Brain microvascular endothelial cell (primary cell): ENCODE data around the gene PLCXD1.
"Not testable (repeated sequence)": the region's sequence is repeated elsewhere in the genome, so short reads cannot be mapped to it uniquely, and the experiment has no call there.

Experiments
- DNase-seq: peaks from one replicate; pipeline ENCODE4 v3.0.0-alpha.2; 2020
- H3K27ac ChIP-seq: fragments of 250-450 bp; sonication (Bioruptor Pico); 2 replicates; pipeline ENCODE4 v1.5.1; 2020; ENCODE audit warnings: mild to moderate bottlenecking, moderate library complexity
- H3K27me3 ChIP-seq: fragments of 250-450 bp; sonication (Bioruptor Pico); replicated peaks from 2 replicates; pipeline ENCODE4 v1.5.1; 2020; ENCODE audit warnings: mild to moderate bottlenecking
- H3K36me3 ChIP-seq: fragments of 250-450 bp; sonication (Bioruptor Pico); replicated peaks from 2 replicates; pipeline ENCODE4 v1.5.1; 2020; ENCODE audit warnings: mild to moderate bottlenecking
- H3K4me3 ChIP-seq: 2 replicates; pipeline ENCODE4 v1.5.1; 2011; ENCODE audit warnings: low read depth, mild to moderate bottlenecking, control low read depth, low read length, moderate library complexity
- in situ Hi-C: cut with HindIII; loops from 2 replicates; pipeline ENCODE4 v1.10.0; 2017; ENCODE audit warnings: low sequenced_read_pairs, low pct_ligation_motif_present
- TF ChIP-seq, protein P1 (sequence below): IDR thresholded peaks from 2 replicates; pipeline ENCODE4 v1.5.1; 2011; ENCODE audit warnings: low read depth, mild to moderate bottlenecking, moderate library complexity, low read length, control low read depth, inconsistent platforms; ENCODE audit errors: missing control alignments

The PLCXD1 gene

GRCh38 chrX:258291-259040 lies 22.7 kb upstream of the PLCXD1 start:
- in situ Hi-C loops = no loop called here
- TF ChIP-seq, protein P1, sequence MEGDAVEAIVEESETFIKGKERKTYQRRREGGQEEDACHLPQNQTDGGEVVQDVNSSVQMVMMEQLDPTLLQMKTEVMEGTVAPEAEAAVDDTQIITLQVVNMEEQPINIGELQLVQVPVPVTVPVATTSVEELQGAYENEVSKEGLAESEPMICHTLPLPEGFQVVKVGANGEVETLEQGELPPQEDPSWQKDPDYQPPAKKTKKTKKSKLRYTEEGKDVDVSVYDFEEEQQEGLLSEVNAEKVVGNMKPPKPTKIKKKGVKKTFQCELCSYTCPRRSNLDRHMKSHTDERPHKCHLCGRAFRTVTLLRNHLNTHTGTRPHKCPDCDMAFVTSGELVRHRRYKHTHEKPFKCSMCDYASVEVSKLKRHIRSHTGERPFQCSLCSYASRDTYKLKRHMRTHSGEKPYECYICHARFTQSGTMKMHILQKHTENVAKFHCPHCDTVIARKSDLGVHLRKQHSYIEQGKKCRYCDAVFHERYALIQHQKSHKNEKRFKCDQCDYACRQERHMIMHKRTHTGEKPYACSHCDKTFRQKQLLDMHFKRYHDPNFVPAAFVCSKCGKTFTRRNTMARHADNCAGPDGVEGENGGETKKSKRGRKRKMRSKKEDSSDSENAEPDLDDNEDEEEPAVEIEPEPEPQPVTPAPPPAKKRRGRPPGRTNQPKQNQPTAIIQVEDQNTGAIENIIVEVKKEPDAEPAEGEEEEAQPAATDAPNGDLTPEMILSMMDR = no peak
- Histone ChIP-seq H3K4me3 (no peak overlapping the region), H3K27ac (no peak overlapping the region), H3K36me3 (no peaks in the 10 kb centered on the region), H3K27me3 (no peaks in the 10 kb centered on the region)
- no peak for DNase-seq

DNA sequence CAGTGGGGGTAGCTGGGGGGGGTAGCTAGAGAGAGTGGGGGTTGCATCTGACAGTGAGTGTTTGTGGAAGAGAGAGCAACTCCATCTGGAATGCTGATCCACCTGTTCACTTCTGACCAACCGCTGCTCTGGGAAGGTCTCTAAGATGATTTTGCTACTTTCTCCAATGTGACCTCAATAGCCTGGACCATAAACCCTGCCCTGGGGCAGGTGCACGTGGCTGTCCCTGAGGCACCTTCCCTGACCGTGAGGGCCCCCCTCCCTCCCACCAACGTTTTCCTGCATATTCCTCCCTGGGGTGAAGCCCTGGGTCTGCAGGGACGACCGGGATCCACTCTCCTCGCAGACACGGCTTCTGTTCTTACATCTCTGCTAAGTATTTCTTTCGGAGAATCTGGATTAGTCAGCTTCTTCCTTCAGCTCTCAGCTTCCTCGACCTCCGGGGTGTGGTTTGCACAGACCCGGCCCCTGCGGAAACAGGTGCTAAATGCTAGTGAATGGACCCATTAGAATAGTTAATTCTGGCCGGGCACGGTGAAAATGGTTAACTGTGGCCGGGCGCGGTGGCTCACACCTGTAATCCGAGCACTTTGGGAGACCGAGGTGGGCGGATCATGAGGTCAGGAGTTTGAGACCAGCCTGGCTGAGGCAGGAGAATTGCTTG lies 21.4 kb upstream of the PLCXD1 start:
- TF ChIP-seq, protein P1 = no peak
- no peak overlapping the region for H3K4me3 ChIP-seq
- H3K36me3 ChIP-seq = no peaks in the 10 kb centered on the region
- H3K27ac ChIP-seq = no peak overlapping the region
- H3K27me3 ChIP-seq = no peaks in the 10 kb centered on the region
- no peak for DNase-seq
- in situ Hi-C loops = no loop called here

GRCh38 chrX:261167-261918 lies 19.8 kb upstream of the PLCXD1 start:
- H3K27me3 ChIP-seq = no peaks in the 10 kb centered on the region
- H3K36me3 ChIP-seq = no peaks in the 10 kb centered on the region
- in situ Hi-C loops = no loop called here
- H3K4me3 ChIP-seq = peak overlapping the region; percentile 1
- H3K27ac ChIP-seq = peak overlapping the region; percentile 46
- TF ChIP-seq, protein P1 = peak; percentile 22
- peak; percentile 68 for DNase-seq

GRCh38 chrX:261919-262352 lies 19.2 kb upstream of the PLCXD1 start:
- Histone ChIP-seq H3K27ac (peak overlapping the region; percentile 46), H3K36me3 (no peaks in the 10 kb centered on the region), H3K27me3 (no peaks in the 10 kb centered on the region), H3K4me3 (no peak overlapping the region)
- in situ Hi-C loops = no loop called here
- TF ChIP-seq, protein P1 = no peak
- no peak for DNase-seq

DNA sequence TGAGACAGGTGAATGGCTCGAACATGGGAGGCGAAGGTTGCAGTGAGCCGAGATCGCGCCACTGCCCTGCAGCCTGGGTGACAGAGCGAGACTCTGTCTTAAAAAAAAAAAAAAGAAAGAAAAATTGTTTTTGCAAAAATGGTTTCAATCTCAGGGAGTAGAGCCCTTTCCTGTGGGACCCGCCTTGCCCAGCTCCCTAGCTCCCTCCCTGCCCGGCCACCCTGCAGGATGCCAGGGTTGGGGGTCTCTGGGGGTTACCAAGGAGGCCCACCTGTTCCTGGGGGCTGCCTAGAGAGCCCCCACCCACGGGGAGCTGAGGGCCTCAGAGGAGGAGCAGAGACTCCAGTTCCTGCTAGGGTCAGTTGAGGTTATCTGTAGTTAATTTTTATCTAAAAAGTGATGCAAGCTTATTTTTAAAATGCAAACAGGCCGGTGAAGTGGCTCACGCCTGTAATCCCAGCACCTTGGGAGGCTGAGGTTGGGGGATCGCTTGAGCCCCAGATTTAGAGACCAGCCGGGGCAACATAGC lies 18.7 kb upstream of the PLCXD1 start:
- Histone ChIP-seq H3K27me3 (no peaks in the 10 kb centered on the region), H3K36me3 (no peaks in the 10 kb centered on the region), H3K4me3 (no peak overlapping the region), H3K27ac (no peak overlapping the region)
- TF ChIP-seq, protein P1 = no peak
- in situ Hi-C loops = no loop called here
- DNase-seq = no peak

GRCh38 chrX:264006-264405 lies 17.2 kb upstream of the PLCXD1 start:
- H3K27ac ChIP-seq, in situ Hi-C loops, H3K36me3 ChIP-seq, H3K4me3 ChIP-seq, DNase-seq, H3K27me3 ChIP-seq: not testable (repeated sequence)
